Parathyroid adenoma (tissue), 2 donors: Measurements from ENCODE around the gene PYGB.

ENCODE experiments used
- H2AFZ ChIP-seq: fragments of 300-600 bp; sonication (generic); one replicate; pipeline ENCODE4 v1.7.0; 2017; ENCODE audit warnings: antibody characterized with exemption, mild to moderate bottlenecking
- H3K27ac ChIP-seq: fragments of 300-600 bp; sonication (generic); one replicate; pipeline ENCODE4 v1.7.0; 2017
- H3K27me3 ChIP-seq: fragments of 300-600 bp; sonication (generic); one replicate; pipeline ENCODE4 v1.7.0; 2017; ENCODE audit warnings: low read length; ENCODE audit not compliant: control insufficient read depth, insufficient read depth
- H3K36me3 ChIP-seq: fragments of 300-600 bp; sonication (generic); one replicate; pipeline ENCODE4 v1.7.0; 2017; ENCODE audit warnings: low read length; ENCODE audit not compliant: control insufficient read depth, insufficient read depth
- H3K4me1 ChIP-seq: fragments of 300-600 bp; sonication (generic); one replicate; pipeline ENCODE4 v1.7.0; 2017; ENCODE audit warnings: control low read depth
- H3K4me2 ChIP-seq: fragments of 300-600 bp; sonication (generic); one replicate; pipeline ENCODE4 v1.7.0; 2017; ENCODE audit warnings: low read length
- H3K4me3 ChIP-seq: fragments of 300-600 bp; sonication (generic); one replicate; pipeline ENCODE4 v1.7.0; 2017; ENCODE audit warnings: low read depth, low read length
- H3K79me2 ChIP-seq: fragments of 300-600 bp; sonication (generic); one replicate; pipeline ENCODE4 v1.7.0; 2017; ENCODE audit warnings: control low read depth
- H3K9ac ChIP-seq: fragments of 300-600 bp; sonication (generic); one replicate; pipeline ENCODE4 v1.7.0; 2017; ENCODE audit warnings: mild to moderate bottlenecking
- H3K9me3 ChIP-seq: fragments of 300-600 bp; sonication (generic); one replicate; pipeline ENCODE4 v1.7.0; 2017; ENCODE audit warnings: low read length; ENCODE audit not compliant: control insufficient read depth
- CTCF ChIP-seq: fragments of 300-600 bp; sonication (generic); IDR thresholded peaks from one replicate; pipeline ENCODE4 v1.7.0; 2017; ENCODE audit warnings: antibody characterized with exemption, mild to moderate bottlenecking
- donor health status: primary hyperparathyroidism.

The PYGB gene

GRCh38 chr20:25282034-25282781 lies 34.3 kb downstream of the PYGB start:
- Histone ChIP-seq H3K36me3 (no peaks in the 10 kb centered on the region), H3K79me2 (no peaks in the 10 kb centered on the region), H3K27ac (no peak overlapping the region), H3K4me1 (peaks cover 10% of the 10 kb centered on the region), H3K9me3 (no peaks in the 10 kb centered on the region), H2AFZ (no peak overlapping the region), H3K9ac (no peak overlapping the region), H3K27me3 (no peaks in the 10 kb centered on the region), H3K4me2 (no peak overlapping the region), H3K4me3 (no peak overlapping the region)
- TF ChIP-seq CTCF, result no peak

GRCh38 chr20:25282796-25283195 lies 34.9 kb downstream of the PYGB start:
- Histone ChIP-seq H3K4me2 (no peak overlapping the region), H3K79me2 (no peaks in the 10 kb centered on the region), H2AFZ (no peak overlapping the region), H3K4me3 (no peak overlapping the region), H3K27me3 (no peaks in the 10 kb centered on the region), H3K36me3 (no peaks in the 10 kb centered on the region), H3K9me3 (no peaks in the 10 kb centered on the region), H3K4me1 (peaks cover 10% of the 10 kb centered on the region), H3K27ac (no peak overlapping the region), H3K9ac (no peak overlapping the region)
- no peak for TF ChIP-seq CTCF

- H3K79me2 ChIP-seq, result no peaks in the 10 kb centered on the region
- H3K4me3 ChIP-seq, result no peak overlapping the region
- H3K27me3 ChIP-seq, result no peaks in the 10 kb centered on the region
- H3K9ac ChIP-seq, result no peak overlapping the region
- H3K27ac ChIP-seq, result no peak overlapping the region
- H2AFZ ChIP-seq, result no peak overlapping the region
- H3K4me1 ChIP-seq, result peaks cover 10% of the 10 kb centered on the region
- H3K36me3 ChIP-seq, result no peaks in the 10 kb centered on the region
- no peak overlapping the region for H3K4me2 ChIP-seq
- no peak for TF ChIP-seq CTCF
- no peaks in the 10 kb centered on the region for H3K9me3 ChIP-seq
These were observed 35.5 kb downstream of the PYGB start for GRCh38 chr20:25283221-25283951.

GRCh38 chr20:25284131-25284601 lies 36.3 kb downstream of the PYGB start:
- Histone ChIP-seq H3K27ac (no peak overlapping the region), H3K4me3 (no peak overlapping the region), H3K79me2 (no peaks in the 10 kb centered on the region), H3K27me3 (no peaks in the 10 kb centered on the region), H3K9ac (no peak overlapping the region), H3K9me3 (no peaks in the 10 kb centered on the region), H3K36me3 (no peaks in the 10 kb centered on the region), H2AFZ (no peak overlapping the region), H3K4me2 (no peak overlapping the region), H3K4me1 (peaks cover 10% of the 10 kb centered on the region)
- no peak for TF ChIP-seq CTCF
